LHCN-M2 (cell line): Measurements from ENCODE around the gene AP1AR. TPM values are rescaled to one million over a fixed set of nuclear protein-coding genes. Genes with fewer than 3 reads are reported as not detected.

ENCODE experiments used
- DNase-seq: peaks from one replicate; pipeline ENCODE4 v3.0.0-alpha.2; 2012; ENCODE audit warnings: low read depth
- total RNA-seq: library from RNA; depleted of rRNA; stranded (reverse); fragments of >200 nt; gene quantifications from 2 replicates; pipeline ENCODE4 v1.2.3, GENCODE V29; 2014

The AP1AR gene
- total RNA-seq, 1 experiment from 2014 or later = 21.6 TPM

DNA sequence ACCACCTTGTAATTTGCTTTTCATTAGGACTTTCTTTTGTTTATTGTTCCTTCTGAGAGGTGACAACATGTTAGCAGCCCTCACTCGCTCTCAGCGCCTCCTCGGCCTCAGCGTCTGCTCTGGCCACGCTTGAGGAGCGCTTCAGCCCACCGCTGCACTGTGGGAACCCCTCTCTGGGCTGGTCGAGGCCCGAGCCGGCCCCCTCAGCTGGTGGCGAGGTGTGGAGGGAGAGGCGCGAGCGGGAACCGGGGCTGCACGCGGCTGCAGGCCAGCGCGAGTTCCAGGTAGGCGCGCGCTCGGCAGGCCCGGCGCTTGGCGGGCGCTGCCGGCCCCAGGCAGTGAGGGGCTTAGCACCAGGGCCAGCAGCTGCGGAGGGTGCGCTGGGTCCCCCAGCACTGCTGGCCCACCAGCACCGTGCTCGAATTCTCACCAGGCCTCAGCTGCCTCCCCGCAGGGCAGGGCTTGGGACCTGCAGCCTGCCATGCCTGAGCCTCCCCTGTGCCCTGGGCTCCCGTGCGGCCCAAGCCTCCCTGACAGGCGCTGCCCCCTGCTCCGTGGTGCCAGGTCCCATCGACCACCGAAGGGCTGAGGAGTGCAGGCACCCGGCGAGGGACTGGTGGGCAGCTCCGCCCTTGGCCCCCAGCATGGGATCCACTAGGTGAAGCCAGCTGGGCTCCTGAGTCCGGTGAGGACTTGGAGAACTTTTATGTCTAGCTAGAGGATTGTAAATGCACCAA lies 9.2 kb upstream of the AP1AR start:
- DNase-seq = no peak

- DNase-seq = no peak
Observed at GRCh38 chr4:112225157-112225556, 6.4 kb upstream of the AP1AR start.

DNA sequence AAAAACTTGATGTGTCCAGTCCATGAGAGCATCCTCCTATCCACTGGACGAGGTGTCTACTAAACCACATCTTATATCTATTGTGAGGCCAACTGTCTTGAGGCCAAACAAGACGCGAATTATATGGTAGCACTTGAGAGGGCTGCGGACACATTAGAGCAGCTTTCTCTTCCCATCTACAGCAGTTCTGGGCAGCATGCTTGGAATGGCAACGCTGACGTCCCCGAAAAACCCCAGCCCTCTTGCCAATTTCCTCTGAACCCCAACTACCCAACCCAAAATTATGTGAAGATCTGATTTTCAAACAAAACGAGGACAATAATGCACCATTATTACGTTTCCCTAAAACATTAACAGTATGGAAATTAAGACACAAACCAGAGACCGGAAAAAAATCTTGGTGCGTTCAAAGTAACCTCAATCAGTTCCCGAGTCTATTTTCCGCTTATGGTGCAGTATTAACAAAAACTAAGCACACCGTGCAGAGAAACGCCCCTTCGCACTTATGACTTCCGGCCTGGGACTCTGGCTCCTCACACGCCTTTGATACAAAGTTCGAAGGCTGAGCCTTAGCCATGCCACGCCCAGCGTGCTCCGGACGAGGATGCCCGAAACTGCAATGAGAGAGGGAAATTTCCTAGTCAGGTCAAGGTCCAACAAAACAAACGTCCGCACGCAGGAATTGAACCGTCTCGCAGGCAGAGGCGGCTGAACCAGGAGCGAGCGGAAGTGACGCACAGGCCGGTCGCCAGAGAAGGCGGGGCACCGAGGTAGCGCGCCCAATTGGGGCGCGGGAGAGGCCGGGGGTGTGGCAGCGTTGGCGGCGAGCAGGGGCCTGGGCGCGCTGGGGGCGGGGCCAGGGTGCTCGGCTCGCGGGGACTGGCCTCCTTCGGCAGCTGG lies 458 bp upstream of the AP1AR start:
- DNase-seq = peak; percentile 97

- DNase-seq = peak; percentile 82
Observed at GRCh38 chr4:112234952-112235609, 3.5 kb downstream of the AP1AR start.

DNA sequence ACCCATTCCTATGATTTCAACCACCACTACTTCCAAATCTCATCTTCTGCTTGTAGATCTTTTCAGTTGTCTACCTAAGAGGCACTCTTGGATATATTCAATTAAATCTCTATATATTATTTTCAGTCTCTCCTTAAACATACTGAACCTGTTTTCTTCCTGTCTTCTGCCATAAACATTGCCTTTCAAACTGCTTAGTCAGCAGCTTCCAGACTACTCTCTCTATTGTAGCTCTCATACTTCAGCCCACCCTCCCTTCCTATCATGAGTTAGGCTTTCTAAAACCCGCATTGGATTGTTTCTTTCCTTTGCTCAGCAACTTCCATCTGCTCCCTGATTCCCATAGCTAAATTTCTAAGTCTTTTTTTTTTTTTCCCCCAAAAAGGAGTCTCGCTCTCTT lies 4.5 kb downstream of the AP1AR start:
- no peak for DNase-seq

DNA sequence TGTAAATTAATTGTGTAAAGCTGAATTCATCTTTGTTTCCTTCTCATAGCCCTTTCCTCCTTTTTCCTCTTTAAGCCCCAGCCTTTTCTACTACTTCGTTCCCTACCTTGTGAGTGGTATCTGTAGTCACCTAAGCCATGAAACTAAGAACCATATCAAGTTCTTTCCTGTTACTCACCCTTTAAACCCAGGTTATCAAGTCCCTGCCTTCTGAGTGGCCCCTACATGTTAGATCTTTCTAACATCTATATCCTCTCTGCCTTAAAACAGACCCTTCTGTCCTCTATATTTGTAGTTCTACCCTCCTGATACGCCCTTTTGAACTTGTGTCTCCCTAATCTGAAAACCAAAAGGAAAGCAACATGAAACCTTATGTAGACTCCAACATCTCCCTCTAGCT lies 7.2 kb downstream of the AP1AR start:
- DNase-seq = no peak

DNA sequence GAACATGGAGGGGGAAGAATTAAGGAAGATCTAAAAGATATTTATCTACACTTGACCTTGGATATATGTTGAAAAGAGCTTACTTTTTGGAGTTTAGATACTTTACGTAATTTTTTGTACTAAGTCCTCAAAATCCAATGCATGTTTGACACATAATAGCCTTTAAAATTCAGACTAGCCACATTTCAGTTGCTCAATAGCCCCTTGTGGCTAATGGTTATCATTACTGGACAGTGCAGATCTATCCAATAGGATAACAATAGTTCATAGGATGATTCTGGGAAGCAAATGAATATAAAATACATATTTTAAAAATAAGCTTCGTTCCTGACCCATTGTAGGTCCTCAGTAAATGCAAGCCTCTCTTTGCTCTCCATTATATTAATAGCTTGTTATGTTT lies 13.8 kb downstream of the AP1AR start:
- DNase-seq = no peak

- DNase-seq = no peak
Observed at GRCh38 chr4:112247021-112247420, 15.4 kb downstream of the AP1AR start.

- peak; percentile 18 for DNase-seq
Observed at GRCh38 chr4:112251019-112251643, 19.5 kb downstream of the AP1AR start.

DNA sequence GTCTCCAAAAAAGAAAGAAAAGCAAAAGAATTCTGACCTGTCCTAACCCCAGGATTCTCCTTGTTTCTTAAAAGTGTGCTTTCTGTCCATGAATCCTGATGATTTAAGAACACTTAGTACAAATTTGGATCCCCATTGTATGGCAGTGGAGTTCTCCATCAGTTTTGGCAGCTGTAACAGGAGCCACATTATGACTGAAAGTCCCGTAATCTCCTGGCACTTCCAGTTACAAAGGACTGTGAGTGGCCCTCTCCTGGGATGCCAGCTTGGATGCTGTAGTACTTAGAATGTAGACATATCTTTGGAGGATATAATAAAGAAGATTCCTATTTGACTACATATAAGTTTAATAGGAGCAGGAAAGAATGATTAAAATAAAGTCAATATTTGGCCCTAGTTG lies 20.6 kb downstream of the AP1AR start:
- no peak for DNase-seq

- no peak for DNase-seq
Observed at GRCh38 chr4:112253382-112254000, 21.9 kb downstream of the AP1AR start.

- DNase-seq = no peak
Observed at GRCh38 chr4:112257098-112257497, 25.5 kb downstream of the AP1AR start.

DNA sequence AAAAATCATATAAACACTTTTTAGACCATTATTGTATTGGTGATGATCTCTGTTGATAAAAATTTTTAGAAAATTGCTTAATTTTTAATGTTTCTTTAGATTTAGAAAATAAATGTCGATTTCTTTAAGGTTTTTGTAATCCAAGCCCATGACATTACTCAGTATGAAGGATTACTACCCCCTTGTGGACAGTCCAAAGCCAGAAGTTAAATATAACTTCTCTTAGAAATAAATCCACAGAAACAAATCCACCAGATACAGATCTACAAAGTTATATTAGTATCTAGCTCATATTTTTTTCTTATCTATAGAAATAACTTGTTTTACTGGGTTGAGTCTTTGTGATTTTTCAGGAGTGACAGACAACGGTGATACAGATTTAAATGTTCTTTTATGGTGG lies 35.2 kb downstream of the AP1AR start:
- DNase-seq = peak; percentile 35

DNA sequence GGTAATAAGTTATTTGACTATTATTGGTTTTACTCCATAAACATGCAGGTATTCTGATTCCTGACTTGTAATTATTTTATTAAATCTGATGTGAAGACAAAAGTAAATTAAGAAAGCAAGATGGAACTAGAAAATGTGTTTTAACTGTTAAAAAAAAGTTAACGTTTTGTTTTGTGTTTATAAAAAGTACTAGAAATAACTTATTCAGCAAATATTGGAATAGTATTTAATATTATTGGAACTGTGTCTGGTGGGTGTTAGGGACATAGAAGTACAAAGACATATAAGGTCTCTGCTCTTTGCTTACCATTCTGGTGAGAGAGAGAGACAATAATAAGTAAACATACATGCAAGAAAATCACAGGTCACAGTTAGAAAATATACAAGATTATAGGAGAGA lies 38.5 kb downstream of the AP1AR start:
- DNase-seq = no peak

GRCh38 chr4:112270640-112271421 lies 39.2 kb downstream of the AP1AR start:
- DNase-seq = peak; percentile 70

GRCh38 chr4:112272292-112272691 lies 40.7 kb downstream of the AP1AR start:
- no peak for DNase-seq

DNA sequence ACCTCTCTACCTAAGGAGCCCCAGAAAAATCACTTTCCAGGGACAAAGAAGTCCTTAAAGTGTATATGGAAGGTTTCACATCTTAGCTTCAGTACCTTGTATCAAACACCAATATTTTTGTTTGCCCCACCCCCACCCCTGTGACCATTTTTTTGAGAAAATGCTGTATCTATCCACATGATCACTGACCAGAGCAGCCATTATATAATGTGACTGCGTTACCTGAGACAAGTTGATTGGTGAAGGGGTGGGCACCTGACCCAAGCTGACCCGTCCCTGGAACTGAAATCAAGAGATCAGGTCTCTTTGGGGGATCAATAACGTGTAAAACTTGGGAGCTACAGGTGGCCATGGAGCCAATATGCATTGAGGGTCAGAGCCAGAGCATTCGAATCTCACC lies 43.4 kb downstream of the AP1AR start:
- no peak for DNase-seq

DNA sequence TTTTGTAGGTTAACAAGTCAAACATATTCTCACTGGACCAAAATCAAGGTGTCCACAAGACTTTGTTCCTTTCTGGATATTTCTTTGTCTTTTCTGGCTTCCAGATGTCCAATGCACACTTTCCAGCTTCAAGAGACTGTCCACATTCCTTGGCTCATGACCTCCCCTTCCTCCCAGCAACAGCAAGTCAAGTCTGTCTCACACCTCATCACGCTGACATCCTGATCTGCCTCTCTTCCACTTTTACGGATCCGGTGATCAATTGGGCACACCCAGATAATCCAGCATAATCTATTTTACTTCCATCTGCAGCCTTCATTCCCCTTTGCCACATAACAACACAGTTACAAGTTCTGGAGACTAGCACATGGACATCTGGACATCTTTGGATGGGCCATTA lies 44.5 kb downstream of the AP1AR start:
- no peak for DNase-seq

DNA sequence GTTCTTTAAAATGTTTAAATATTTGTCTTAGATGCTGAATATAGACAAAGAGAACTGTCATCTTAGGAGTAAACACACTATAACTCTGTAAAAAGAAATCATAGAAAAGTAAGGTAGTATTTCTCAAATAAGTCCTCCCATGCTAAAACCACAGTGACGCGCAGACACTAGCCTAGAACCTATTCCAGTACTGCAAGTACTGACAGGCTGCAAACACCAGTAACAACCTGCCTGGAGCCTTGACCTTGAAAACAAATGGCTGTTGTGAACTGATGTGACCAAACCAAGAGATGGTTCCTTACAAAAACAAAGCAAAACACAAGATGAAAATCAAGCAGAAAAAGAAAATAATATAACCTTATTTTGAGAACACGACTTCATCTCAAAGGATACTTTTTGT lies 45.6 kb downstream of the AP1AR start:
- peak; percentile 4 for DNase-seq

GRCh38 chr4:112277705-112278448 lies 46.3 kb downstream of the AP1AR start:
- DNase-seq = peak; percentile 44
